ENCODE results near the gene SERPINE2. TPM values are rescaled to one million over a fixed set of nuclear protein-coding genes. Genes with fewer than 3 reads are reported as not detected.
"Not testable (repeated sequence)": the region's sequence is repeated elsewhere in the genome, so short reads cannot be mapped to it uniquely, and the experiment has no call there.

Gene SERPINE2
- total RNA-seq, 4 donors from 2014 or later: 4.9 to 37.4 (median 15.8) TPM

DNA sequence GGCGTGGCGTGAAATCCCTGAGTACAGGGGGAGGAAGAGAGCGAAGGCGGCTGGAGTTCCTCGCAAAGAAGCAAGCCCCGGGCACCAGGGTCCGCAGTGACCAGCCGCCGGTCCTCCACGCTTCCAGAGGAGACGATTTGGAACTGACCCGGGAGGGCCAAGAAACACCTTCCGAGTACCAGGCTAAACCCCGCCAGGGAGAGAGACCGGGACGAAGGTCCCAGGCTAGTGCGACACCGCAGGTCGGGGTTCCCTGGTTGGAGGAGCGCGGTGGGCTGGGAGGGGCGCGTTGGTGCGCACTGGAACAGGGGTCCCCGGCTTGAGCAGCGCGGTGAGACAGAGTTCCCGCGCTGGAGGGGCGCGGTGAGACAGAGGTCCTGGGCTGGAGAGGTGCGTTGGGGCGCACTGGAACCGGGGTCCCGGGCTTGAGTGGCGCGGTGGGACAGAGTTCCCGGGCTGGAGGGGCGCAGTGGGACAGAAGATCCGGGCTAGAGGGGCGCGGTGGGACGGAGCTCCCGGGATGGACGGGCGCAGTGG lies 94.9 kb downstream of the SERPINE2 start:
- Histone ChIP-seq H3K27ac (peak overlapping the region; percentile 93 to 97 (median 94)), H3K27me3 (no peaks in the 10 kb centered on the region), H3K4me3 (peak overlapping the region; percentile 91 to 98 (median 94)), H3K36me3 (no peaks in the 10 kb centered on the region), H3K4me1 (peaks cover 10 to 43% (median 24%) of the 10 kb centered on the region in 4 donors), H3K9me3 (no peaks in the 10 kb centered on the region)
- intact Hi-C loops (cut with DNase I; ENCODE audit: low total_unique reads): no loop called here
- TF ChIP-seq POLR2AphosphoS5 (IDR thresholded peaks at IDR 0.05) (no peak), EP300 (IDR thresholded peaks at IDR 0.05; ENCODE audit: low read depth) (no peak), POLR2A (IDR thresholded peaks at IDR 0.05) (no peak)
- TF ChIP-seq, protein P1, sequence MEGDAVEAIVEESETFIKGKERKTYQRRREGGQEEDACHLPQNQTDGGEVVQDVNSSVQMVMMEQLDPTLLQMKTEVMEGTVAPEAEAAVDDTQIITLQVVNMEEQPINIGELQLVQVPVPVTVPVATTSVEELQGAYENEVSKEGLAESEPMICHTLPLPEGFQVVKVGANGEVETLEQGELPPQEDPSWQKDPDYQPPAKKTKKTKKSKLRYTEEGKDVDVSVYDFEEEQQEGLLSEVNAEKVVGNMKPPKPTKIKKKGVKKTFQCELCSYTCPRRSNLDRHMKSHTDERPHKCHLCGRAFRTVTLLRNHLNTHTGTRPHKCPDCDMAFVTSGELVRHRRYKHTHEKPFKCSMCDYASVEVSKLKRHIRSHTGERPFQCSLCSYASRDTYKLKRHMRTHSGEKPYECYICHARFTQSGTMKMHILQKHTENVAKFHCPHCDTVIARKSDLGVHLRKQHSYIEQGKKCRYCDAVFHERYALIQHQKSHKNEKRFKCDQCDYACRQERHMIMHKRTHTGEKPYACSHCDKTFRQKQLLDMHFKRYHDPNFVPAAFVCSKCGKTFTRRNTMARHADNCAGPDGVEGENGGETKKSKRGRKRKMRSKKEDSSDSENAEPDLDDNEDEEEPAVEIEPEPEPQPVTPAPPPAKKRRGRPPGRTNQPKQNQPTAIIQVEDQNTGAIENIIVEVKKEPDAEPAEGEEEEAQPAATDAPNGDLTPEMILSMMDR (IDR thresholded peaks at IDR 0.05): no peak
- peak; percentile 51 for DNase-seq
- WGBS, 2 donors (ENCODE audit: low coverage in 1 of 2): 0 to 2% methylated on average over 5 to 43 of the region's 46 CpGs
- in situ Hi-C loops (cut with MboI; ENCODE audit: low pct_ligation_motif_present in 1 of 4, low pct_unique_long_range_greater_than_20kb in 1 of 4, low sequenced_read_pairs in 3 of 4): no loop called here

DNA sequence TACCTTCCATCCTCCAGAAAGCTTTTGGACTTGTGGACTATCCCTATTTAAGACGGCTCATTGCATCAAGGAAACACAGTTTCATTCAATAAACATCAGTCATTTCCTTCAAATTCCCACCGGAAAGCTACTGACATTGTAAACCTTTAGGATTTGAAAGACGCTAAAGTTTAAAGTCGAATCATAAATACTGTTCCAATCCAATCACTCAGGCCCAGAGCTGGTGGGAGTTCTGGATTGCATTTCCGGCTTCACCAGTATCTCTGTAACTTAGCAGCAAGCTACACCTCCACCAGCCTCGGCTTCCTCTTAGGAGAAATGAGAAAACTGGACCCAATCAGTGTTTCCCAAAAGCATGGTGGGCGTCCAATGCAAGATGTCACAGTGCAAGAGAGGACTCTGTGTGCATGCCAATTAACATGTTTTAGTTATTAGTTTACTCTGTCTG lies 95.5 kb downstream of the SERPINE2 start:
- Histone ChIP-seq H3K4me1 (peaks cover 10 to 45% (median 24%) of the 10 kb centered on the region in 4 donors), H3K27me3 (no peaks in the 10 kb centered on the region), H3K27ac (peak overlapping the region; percentile 93 to 97 (median 94)), H3K9me3 (no peaks in the 10 kb centered on the region), H3K4me3 (peak overlapping the region; percentile 91 to 98 (median 94)), H3K36me3 (no peaks in the 10 kb centered on the region)
- intact Hi-C loops (cut with DNase I; ENCODE audit: low total_unique reads) (no loop called here), in situ Hi-C loops (cut with MboI; ENCODE audit: low pct_ligation_motif_present in 1 of 4, low pct_unique_long_range_greater_than_20kb in 1 of 4, low sequenced_read_pairs in 3 of 4) (no loop called here)
- peak; percentile 79 to 95 (median 90) for TF ChIP-seq POLR2AphosphoS5 (IDR thresholded peaks at IDR 0.05)
- TF ChIP-seq, protein P1 (IDR thresholded peaks at IDR 0.05): peak in 1 of 5 experiments; percentile 5
- TF ChIP-seq POLR2A (IDR thresholded peaks at IDR 0.05): peak; percentile 88
- TF ChIP-seq EP300 (IDR thresholded peaks at IDR 0.05; ENCODE audit: low read depth): no peak
- WGBS, 2 donors (ENCODE audit: low coverage in 1 of 2): 19 to 33% methylated on average over 1 to 7 of the region's 7 CpGs
- DNase-seq: peak; percentile 79

DNA sequence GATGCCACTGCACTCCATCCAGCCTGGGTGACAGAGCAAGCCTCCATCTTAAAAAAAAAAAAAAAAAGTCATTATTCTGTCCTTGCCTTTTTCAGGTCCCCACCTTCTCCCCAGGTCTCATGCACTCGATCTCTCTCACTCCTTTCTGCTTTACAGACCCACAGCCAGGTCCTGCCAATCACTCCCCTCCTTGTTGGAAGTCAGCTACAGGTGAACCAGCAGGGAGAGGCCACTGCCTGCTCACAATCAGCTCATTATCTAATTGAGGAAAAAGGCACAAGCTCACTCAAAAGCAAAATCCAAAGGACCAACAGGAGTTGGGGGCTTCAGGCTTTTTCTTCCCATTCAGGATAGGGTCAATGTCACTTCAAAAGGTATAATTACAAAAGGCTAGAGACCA lies 96.0 kb downstream of the SERPINE2 start:
- intact Hi-C loops (cut with DNase I; ENCODE audit: low total_unique reads) (no loop called here), in situ Hi-C loops (cut with MboI; ENCODE audit: low pct_ligation_motif_present in 1 of 4, low pct_unique_long_range_greater_than_20kb in 1 of 4, low sequenced_read_pairs in 3 of 4) (no loop called here)
- WGBS, 2 donors (ENCODE audit: low coverage in 1 of 2): 40 to 48% methylated on average over 1 of the region's 1 CpG
- peak overlapping the region in 1 of 4 donors; percentile 97 for H3K4me3 ChIP-seq
- TF ChIP-seq, protein P1 (IDR thresholded peaks at IDR 0.05): no peak
- no peak for TF ChIP-seq POLR2AphosphoS5 (IDR thresholded peaks at IDR 0.05)
- no peak for TF ChIP-seq POLR2A (IDR thresholded peaks at IDR 0.05)
- no peak for TF ChIP-seq EP300 (IDR thresholded peaks at IDR 0.05; ENCODE audit: low read depth)
- H3K9me3 ChIP-seq: no peaks in the 10 kb centered on the region
- no peaks in the 10 kb centered on the region for H3K27me3 ChIP-seq
- no peak for DNase-seq
- peaks cover 10 to 50% (median 26%) of the 10 kb centered on the region in 4 donors for H3K4me1 ChIP-seq
- no peaks in the 10 kb centered on the region for H3K36me3 ChIP-seq
- H3K27ac ChIP-seq: peak overlapping the region; percentile 93 to 97 (median 94)

DNA sequence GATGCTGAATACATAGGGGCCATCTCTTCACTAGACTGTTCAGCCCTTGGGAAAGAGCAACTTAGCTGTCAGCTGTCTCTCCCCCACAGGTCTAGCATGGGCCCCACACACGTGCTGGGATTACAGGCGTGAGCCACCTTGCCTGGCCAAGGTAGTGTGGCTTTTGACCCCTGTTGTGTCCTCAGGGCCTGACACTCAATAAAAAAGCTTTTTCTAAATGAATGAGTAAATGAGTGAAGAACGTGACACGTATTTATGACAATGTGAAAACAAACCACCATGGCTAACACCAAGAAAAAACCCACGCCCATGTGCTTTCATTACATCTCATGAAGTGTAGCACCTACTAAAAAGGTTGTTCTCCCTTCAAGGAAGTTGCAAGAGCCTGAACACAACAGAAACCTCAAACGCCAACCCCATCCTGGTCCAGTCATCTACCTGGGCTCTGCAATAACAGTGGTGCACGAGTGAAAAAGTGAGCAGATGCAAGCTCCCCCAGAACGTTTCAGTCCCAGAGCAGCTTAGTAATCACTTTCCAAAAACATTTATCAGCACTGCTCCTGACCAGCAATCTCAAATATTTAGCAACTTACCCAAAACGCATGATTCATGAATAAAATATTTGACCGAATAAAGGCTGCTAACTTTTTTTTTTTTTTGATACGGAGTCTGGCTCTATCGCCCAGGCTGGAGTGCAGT lies 97.4 kb downstream of the SERPINE2 start:
- TF ChIP-seq EP300 (IDR thresholded peaks at IDR 0.05; ENCODE audit: low read depth) (no peak), POLR2A (IDR thresholded peaks at IDR 0.05) (no peak), POLR2AphosphoS5 (IDR thresholded peaks at IDR 0.05) (peak in 1 of 3 donors; percentile 23)
- TF ChIP-seq, protein P1 (IDR thresholded peaks at IDR 0.05): no peak
- in situ Hi-C loops (cut with MboI; ENCODE audit: low pct_ligation_motif_present in 1 of 4, low pct_unique_long_range_greater_than_20kb in 1 of 4, low sequenced_read_pairs in 3 of 4): no loop called here
- peaks cover 15 to 64% (median 36%) of the 10 kb centered on the region in 4 donors for H3K4me1 ChIP-seq
- no peaks in the 10 kb centered on the region for H3K27me3 ChIP-seq
- H3K27ac ChIP-seq: peak overlapping the region; percentile 2 to 38 (median 8)
- no peak overlapping the region for H3K4me3 ChIP-seq
- 15 to 46% methylated on average over 4 to 12 of the region's 12 CpGs for WGBS, 2 donors (ENCODE audit: low coverage in 1 of 2)
- DNase-seq: peak; percentile 37
- H3K9me3 ChIP-seq: no peaks in the 10 kb centered on the region
- intact Hi-C loops (cut with DNase I; ENCODE audit: low total_unique reads): no loop called here
- no peaks in the 10 kb centered on the region for H3K36me3 ChIP-seq

DNA sequence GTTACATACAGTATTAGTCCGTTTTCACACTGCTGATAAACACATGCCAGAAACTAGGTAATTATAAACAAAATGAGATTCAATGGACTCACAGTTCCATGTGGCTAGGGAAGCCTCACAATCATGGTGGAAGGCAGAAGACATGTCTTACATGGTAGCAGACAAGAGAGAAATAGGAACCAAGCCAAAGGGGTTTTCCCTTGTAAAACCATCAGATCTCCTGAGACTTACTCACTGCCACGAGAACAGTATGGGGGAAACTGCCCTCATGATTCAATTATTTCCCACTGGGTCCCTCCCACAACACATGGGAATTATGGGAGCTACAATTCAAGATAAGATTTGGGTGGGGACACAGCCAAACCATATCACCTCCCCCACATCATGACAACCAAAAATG lies 99.6 kb downstream of the SERPINE2 start:
- H3K4me1 ChIP-seq: peaks cover 15 to 74% (median 43%) of the 10 kb centered on the region in 4 donors
- H3K9me3 ChIP-seq; DNase-seq; H3K27ac ChIP-seq; intact Hi-C loops (cut with DNase I; ENCODE audit: low total_unique reads); H3K4me3 ChIP-seq; H3K36me3 ChIP-seq; in situ Hi-C loops (cut with MboI; ENCODE audit: low pct_ligation_motif_present in 1 of 4, low pct_unique_long_range_greater_than_20kb in 1 of 4, low sequenced_read_pairs in 3 of 4); H3K27me3 ChIP-seq: not testable (repeated sequence)
- WGBS, 2 donors (ENCODE audit: low coverage in 1 of 2): 68% methylated on average over 2 of the region's 2 CpGs; no CpG with 5 or more reads in 1 of the 2 donors
